NCI-H2227 treated with DMSO at 0.1 percent for 48 hours (cell line): ENCODE data around the gene RAVER1.
"Not testable (repeated sequence)": the region's sequence is repeated elsewhere in the genome, so short reads cannot be mapped to it uniquely, and the experiment has no call there.

Experiments used
- DNase-seq: peaks from one replicate; lab custom pipeline; 2025; lab: John Stamatoyannopoulos, UW

Gene RAVER1

DNA sequence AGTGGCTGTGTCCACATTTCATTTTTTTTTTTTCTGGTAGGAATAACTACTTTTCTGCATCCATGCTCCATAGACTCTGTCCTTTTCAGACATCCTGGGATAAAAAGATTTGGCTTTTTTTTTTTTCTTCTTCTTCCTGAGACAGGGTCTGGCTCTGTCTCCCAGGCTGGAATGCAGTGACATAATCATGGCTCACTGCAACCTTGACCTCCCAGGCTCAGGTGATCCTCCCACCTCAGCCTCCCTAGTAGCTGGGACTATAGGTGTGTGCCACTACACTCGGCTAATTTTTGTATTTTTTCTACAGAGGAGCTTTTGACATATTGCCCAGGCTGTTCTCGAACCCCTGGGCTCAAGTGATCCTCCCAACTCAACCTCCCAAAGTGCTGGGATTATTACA lies 10.2 kb upstream of the RAVER1 start:
- DNase-seq = no peak

- no peak for DNase-seq
Observed at GRCh38 chr19:10339977-10340376, 6.6 kb upstream of the RAVER1 start.

GRCh38 chr19:10339380-10339960 lies 6.1 kb upstream of the RAVER1 start, which contains the start of gene ICAM3:
Gene ICAM3 (minus strand): TSS chr19:10339624. CDS start chr19:10339614, 10 bp downstream.
- DNase-seq = no peak

GRCh38 chr19:10338940-10339339 lies 5.6 kb upstream of the RAVER1 start:
- DNase-seq = no peak

DNA sequence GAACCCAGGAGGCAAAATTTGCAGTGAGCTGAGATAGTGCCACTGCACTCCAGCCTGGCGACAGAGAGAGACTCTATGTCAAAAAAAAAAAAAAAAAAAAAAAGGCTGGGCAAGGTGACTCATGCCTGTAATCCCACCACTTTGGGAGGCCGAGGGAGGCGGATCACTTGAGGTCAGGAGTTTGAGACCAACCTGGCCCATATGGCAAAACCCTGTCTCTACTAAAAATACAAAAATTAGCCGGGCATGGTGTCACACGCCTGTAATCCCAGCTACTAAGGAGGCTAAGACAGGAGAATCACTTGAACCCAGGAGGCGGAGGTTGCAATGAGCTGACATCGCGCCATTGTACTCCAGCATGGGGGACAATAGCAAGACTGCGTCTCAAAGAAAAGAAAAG lies 3.4 kb upstream of the RAVER1 start:
- DNase-seq = not testable (repeated sequence)

DNA sequence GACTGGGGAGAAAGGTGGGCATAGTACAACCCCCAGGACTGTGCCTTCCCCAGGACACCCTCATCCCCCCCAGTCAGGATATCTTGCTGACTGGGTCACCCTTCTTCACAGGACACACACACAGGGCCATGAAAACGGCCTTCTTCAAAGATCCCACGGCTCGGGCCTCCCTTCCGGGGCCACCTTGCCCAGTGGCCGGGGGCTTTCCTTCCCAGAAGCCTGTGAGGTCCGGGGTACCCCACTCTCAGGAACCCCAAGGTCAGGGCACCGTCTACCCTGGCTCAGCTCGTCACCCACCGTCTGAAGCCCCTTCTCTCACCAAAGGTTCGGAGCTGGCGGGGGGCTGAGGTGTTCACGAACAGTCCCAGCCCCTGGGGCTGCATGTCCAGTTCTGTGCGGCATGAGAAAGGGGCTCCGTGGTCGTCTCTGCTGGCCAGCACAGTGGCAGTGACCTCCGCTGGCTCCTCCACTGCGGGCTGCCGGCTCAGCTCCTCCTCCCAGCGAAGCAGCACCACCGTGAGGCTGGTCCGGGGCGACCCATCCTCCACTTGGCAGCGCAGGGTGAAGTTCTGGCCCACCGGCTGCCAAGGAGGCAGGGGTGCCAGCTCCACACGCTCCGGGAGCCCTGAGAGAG lies 2.1 kb upstream of the RAVER1 start:
- no peak for DNase-seq

GRCh38 chr19:10334588-10335351 lies 1.4 kb upstream of the RAVER1 start:
- DNase-seq = peak; percentile 35

- DNase-seq = no peak
Observed at GRCh38 chr19:10333758-10334587, 644 bp upstream of the RAVER1 start.

DNA sequence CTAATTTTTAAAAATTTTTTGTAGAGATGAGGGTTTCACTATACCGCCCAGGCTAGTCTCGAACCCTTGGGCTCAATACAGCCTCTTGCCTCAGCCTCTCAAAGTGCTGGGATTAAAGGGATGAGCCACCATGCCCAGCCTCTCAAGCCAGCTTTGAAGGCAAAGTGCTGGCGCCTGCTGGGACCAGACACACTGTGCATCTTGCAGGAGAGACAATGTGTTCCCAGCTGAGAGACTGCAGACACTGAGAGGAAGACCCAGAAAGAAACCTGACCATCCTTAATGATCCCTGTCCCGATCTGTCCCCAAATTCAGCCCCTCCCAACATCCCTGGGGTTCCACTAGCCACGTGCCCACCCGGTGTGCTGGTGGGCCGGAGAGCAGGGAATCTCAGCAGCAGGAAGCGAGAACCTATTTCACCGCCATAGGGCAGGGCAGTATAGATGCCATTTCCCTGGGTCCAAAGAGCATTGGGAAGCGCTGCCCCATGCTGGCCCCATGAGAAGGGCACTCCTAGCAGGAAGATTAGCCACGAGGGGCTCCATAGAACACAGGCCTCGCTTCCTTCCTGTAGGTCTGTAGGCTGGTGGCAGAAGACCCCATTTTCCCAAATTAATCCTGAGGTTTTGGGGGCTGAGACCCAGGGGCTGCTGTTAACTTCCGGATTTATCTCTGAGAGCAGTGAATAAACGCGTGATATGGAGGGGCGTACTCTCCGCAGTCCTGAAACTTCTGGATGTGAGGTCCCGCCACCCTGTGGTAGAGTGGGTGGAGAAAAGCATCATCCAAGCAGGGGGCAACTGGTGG lies 968 bp downstream of the RAVER1 start:
- no peak for DNase-seq

DNA sequence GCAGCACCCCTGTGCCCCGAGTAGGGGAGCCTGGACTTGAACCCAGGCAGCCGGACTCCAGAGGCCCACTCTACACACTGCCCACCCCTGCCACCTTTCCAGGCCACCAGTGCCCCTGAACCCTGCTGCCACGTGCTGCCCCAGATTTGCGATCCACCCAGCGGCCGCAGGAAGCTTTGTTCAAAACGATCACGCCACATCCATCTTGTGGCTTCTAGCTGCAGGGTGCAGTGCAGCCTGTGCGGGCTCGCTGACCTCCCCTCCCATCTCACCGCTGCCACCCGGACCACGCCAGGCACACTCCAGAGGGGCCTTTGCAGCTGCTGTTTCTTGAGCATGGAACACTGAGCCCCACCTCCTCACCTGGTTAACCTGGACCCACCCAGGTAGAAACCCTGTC lies 3.8 kb downstream of the RAVER1 start:
- no peak for DNase-seq

DNA sequence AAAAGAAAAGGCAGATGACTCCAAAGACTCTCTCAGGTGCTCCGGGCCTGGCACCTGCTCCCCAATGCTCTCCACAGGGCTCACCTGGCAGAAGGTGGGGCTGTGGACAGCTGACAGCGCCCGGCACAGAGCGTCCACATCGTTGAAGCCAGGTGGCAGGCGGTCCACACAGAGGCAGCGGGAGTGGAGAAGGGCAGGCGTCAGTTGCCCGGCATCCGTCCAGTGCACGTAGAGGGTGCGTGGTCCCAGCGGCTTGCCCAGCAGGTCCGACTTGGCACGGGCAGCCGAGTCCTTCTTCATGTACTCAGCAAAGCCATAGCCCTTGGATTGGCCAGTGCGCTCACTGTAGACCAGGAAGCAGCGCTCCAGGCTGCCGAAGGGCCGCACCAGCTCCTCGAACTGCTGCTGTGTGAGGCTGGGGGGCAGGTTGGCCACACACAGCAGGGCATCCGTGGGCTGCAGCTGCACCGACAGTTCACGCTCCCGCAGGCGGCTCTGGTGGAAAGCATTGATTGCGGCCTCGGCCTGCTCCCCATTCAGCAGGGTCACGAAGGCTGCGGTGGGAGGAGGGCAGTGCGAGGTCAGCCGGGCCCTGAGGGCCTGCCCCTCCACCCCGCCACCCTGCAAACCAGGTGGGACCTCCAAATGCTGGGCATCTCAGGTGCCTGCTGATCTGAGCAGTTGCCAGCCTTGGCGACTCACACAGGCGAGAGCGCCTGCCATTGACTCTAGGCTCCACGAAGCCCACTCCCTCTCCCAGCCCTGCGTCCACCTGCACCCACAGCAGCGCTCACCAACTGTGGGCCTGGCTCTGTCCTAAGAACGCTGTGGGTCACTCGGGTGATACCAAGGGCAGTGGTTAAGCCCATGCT lies 4.5 kb downstream of the RAVER1 start:
- DNase-seq = no peak

DNA sequence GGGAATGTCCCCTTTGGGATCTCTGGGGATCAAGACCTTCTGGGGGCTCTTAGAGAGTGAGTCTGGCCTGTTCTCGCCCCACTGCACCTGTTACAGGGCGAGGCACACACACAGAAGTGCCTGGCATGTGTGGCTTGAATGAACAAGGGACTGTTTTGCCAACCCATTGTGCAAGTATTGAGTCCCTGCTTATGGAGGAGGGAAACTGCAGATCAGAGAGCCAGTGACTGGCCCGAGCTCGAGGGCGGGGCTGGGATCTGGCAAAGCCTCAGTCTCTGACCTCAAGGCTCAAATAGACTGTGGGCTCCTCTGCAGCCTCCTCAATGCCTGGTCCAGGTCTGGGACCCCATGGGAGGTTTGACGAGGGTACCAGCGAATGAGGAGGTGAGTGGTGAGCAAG lies 5.5 kb downstream of the RAVER1 start:
- no peak for DNase-seq

DNA sequence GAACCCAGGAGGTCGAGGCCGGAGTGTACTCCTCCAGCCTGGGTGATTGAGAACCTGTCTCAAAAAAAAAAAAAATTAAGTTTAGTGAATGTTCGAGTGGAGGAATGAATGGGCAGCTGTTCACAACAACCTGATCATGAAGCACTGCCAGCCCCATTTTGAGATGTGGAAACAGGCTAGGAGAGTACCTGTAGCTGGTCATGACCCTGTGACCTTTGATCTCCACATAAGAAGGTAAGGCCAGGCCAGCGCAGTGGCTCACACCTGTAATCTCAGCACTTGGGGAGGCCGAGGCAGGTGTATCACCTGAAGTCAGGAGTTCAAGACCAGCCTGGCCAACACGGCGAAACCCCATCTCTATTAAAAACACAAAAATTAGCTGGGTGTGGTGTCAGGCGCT lies 7.6 kb downstream of the RAVER1 start:
- no peak for DNase-seq

DNA sequence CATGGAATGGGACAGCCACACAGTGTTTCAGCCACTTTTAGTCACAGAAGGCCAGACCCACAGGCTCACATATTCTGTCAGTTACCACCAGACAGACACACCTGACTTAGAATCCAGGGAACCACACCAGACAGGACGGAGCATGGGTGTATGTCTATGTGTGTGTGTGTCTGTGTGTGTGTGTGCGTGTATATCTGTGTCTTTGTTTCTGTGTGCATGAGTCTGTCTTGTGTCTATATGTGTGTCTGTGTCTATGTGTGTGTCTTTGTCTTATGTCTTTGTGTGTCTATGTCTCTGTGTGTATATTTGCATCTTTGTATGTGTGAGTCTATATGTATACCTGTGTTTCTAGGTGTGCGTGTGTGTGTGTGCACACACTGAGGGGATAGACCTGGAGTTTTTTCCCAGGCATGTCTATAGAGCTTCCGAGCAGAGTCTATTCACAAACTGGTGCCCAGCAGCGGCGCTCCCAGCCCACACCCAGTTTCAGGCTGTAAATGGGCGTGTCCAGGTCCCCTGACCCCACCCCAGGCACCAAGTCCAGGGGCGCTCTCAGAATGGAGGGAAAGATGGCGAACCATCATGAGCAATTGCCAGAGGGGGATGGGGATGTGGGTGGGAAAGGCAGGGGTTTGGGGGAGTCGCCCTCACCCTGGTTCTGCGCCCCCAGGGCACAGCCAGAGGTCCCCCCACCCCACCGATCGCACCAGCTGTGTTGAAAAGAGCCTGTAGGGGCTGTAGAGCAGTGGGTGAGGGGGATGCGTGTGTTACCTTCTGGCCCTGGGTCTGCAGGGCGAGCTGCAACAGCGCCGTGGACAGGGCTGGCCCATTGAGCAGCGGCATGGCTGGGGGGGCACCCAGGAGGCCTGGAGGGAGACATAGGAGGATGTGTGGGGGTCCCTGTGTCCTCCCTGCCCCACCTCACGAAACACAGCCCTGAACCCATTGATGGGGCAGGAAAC lies 11.2 kb downstream of the RAVER1 start:
- no peak for DNase-seq

- no peak for DNase-seq
Observed at GRCh38 chr19:10321417-10321797, 11.9 kb downstream of the RAVER1 start.

- DNase-seq = no peak
Observed at GRCh38 chr19:10320602-10321416, 12.5 kb downstream of the RAVER1 start.

GRCh38 chr19:10318807-10319682 lies 14.3 kb downstream of the RAVER1 start:
- no peak for DNase-seq
